OCI-LY3 (cell line): ENCODE data around the gene YPEL4.

Experiments
- H2AFZ ChIP-seq: fragments of 200-600, 300-600 bp; shearing (Covaris generic); 2 replicates; pipeline ENCODE4 v1.6.0; 2014; ENCODE audit warnings: antibody characterized with exemption, low read depth, low read length
- H3K27ac ChIP-seq: fragments of 200-600, 300-600 bp; sonication (generic); 2 replicates; pipeline ENCODE4 v1.5.1; 2014; ENCODE audit warnings: mild to moderate bottlenecking, low read length, moderate library complexity, mixed read lengths
- H3K27me3 ChIP-seq: fragments of 200-600, 300-600 bp; sonication (generic); 2 replicates; pipeline ENCODE4 v1.6.1; 2014; ENCODE audit warnings: low read depth, low read length, mixed read lengths
- H3K36me3 ChIP-seq: fragments of 200-600, 300-600 bp; sonication (generic); replicated peaks from 2 replicates; pipeline ENCODE3; 2014; ENCODE audit warnings: low read depth, low read length, mixed read lengths
- H3K4me1 ChIP-seq: fragments of 300-600, 200-600 bp; sonication (generic); 2 replicates; pipeline ENCODE4 v1.6.1; 2014; ENCODE audit warnings: low read length, mixed read lengths
- H3K4me2 ChIP-seq: fragments of 200-600, 300-600 bp; sonication (generic); 2 replicates; pipeline ENCODE4 v1.6.1; 2014; ENCODE audit warnings: low read length, mixed read lengths
- H3K4me3 ChIP-seq: fragments of 300-600, 200-600 bp; sonication (generic); 2 replicates; pipeline ENCODE4 v1.5.1; 2014; ENCODE audit warnings: antibody characterized with exemption, mild to moderate bottlenecking, low read length, moderate library complexity
- H3K79me2 ChIP-seq: fragments of 300-600, 200-600 bp; shearing (Covaris generic); 2 replicates; pipeline ENCODE4 v1.6.1; 2014; ENCODE audit warnings: mild to moderate bottlenecking, low read length, mixed read lengths
- H3K9ac ChIP-seq: fragments of 300-600, 200-600 bp; shearing (Covaris generic); 2 replicates; pipeline ENCODE4 v1.6.0; 2014; ENCODE audit warnings: mild to moderate bottlenecking, low read length, moderate library complexity
- H3K9me3 ChIP-seq: fragments of 200-600, 300-600 bp; shearing (Covaris generic); 2 replicates; pipeline ENCODE4 v1.6.1; 2014; ENCODE audit warnings: low read length, mixed read lengths; ENCODE audit not compliant: insufficient read depth
- H4K20me1 ChIP-seq: fragments of 200-600, 300-600 bp; sonication (generic); 2 replicates; pipeline ENCODE4 v1.6.1; 2016; ENCODE audit warnings: low read length, mixed read lengths; ENCODE audit not compliant: insufficient read depth
- CTCF ChIP-seq: fragments of 200-600, 300-600 bp; sonication (generic); IDR thresholded peaks from 2 replicates; pipeline ENCODE4 v1.5.1; 2014; ENCODE audit warnings: antibody characterized with exemption, low read length, low read depth
- EZH2phosphoT487 ChIP-seq: fragments of 200-600 bp; shearing (Covaris generic); IDR thresholded peaks from 2 replicates; pipeline ENCODE4 v1.6.1; 2018; ENCODE audit warnings: antibody characterized with exemption, mixed run types, low read depth

The YPEL4 gene

DNA sequence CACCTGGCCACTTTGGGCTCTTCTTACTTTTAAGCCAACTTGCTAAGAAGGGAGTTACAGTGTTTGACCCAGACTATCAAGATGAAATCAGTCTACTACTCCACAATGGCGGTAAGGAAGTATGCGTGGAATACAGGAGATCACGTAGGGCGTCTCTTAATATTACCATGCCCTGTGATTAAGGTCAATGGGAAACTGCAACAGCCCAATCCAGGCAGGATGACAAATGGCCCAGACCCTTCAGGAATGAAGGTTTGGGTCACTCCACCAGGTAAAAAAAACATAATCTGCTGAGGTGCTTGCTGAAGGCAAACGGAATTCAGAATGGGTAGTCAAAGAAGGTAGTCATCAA, 1.0 kb upstream of the YPEL4 start:
- Histone ChIP-seq H3K27ac (no peak overlapping the region), H3K36me3 (no peaks in the 10 kb centered on the region), H3K4me1 (peaks cover 21% of the 10 kb centered on the region), H3K79me2 (no peaks in the 10 kb centered on the region), H3K9ac (no peak overlapping the region), H3K4me3 (no peak overlapping the region), H4K20me1 (no peaks in the 10 kb centered on the region), H3K27me3 (peaks cover 29% of the 10 kb centered on the region), H3K9me3 (no peaks in the 10 kb centered on the region), H2AFZ (no peak overlapping the region), H3K4me2 (no peak overlapping the region)
- no peak for TF ChIP-seq EZH2phosphoT487
- no peak for TF ChIP-seq CTCF

DNA sequence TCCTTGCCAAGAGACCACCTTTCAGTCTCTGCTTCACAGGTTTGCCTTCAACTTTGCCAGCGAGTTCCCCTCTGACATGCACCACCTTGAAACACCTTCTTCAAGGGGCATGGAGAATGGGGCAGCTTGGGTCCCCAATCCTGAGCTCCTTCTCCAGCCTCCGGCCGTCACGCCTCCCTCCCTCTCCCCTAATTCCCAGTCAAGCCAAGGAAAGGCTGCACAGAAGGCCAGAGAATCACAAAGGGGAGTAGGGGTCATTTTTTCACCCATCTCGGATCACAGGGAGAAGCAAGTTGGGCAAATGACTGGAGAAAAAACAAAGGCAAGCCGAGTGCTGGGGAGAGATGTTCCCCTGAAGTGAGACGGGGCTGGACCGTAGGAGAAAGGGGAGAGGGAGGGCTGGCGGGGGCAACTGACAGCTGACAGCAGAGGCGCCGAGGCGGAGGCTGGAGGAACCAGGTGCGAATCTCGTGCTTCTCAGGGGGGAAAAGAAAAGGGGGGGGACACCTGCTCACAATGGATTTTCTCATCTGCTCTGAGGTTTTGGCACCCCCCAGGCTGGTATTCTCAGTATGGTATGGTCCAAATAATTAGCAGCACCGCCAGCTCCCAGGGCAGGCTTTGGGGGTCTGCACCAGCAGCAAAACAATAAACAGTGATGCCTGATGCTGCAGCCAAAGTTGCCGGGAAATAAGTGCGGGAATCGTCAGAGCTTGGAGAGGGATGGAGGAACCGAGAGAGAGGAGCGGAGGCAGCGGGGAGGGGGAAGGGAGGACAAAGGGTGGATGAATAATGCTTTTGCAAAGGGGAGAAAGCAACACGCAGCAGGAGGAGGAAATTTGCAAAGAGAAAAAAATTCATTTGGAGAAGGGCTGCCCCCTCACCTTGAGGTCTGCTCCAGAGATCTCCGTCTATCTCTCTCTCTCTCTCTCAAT, 644 bp downstream of the YPEL4 start:
- H4K20me1 ChIP-seq: no peaks in the 10 kb centered on the region
- H3K27ac ChIP-seq: no peak overlapping the region
- peak overlapping the region; percentile 72; the same call in 1 of the 2 replicates for H2AFZ ChIP-seq
- H3K9me3 ChIP-seq: no peaks in the 10 kb centered on the region
- peaks cover 34% of the 10 kb centered on the region for H3K4me1 ChIP-seq
- H3K79me2 ChIP-seq: no peaks in the 10 kb centered on the region
- H3K4me2 ChIP-seq: peak overlapping the region; percentile 100
- no peak for TF ChIP-seq EZH2phosphoT487
- no peak for TF ChIP-seq CTCF
- peak overlapping the region; percentile 82 for H3K4me3 ChIP-seq
- no peaks in the 10 kb centered on the region for H3K36me3 ChIP-seq
- peak overlapping the region; percentile 46 for H3K9ac ChIP-seq
- peaks cover 29% of the 10 kb centered on the region for H3K27me3 ChIP-seq

DNA sequence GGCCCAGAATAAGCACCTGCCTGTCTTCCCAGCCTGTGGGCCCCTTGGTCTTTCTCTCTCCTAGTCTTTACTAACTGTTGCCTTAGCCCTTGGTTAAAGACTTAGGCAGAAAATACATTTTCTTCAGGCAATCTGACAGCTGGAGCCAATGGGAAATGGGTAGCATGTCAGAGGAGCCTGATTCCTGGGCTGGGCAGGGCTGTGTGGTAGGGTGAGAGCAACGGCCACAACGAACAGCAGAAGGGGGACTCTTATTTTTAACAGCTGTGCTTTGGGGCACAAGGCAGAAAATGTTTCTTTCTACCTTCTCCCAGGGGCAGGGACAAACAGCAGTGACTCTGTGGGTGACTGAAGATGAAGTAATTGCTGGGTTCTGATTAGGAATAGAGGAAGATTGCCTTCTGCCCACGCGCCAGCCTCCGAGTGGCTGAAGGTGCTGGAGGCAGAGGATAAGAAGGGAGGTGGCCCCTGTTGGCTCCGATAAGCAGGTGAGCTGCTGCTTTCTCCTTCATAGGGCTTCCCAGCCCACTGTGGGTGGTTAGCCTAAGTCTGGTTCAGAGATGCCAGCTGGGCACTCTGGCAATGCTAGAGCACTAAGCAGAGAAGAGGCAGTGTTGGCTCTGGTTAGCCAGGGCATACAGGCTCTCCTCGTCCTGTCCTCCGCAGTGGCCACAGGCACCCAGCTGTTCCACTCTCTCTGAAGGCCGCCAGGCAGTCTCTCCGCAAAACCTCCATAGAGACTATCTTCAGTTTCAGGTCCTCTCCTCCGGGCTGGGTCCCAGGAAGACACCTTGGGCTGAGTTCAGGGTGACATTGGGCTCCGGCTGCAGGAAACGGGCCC, 1.5 kb downstream of the YPEL4 start:
- Histone ChIP-seq H2AFZ (no peak overlapping the region), H3K9ac (0 out of 2 replicates have a peak overlapping the region, but pooled peaks have one; percentile 46), H3K4me2 (peak overlapping the region; percentile 100)

More for the DNA sequence above, 1.5 kb downstream of the YPEL4 start:
- Histone ChIP-seq H4K20me1 (no peaks in the 10 kb centered on the region), H3K4me1 (peaks cover 34% of the 10 kb centered on the region), H3K27ac (no peak overlapping the region), H3K36me3 (no peaks in the 10 kb centered on the region), H3K9me3 (no peaks in the 10 kb centered on the region), H3K4me3 (peak overlapping the region; percentile 82), H3K27me3 (peaks cover 32% of the 10 kb centered on the region), H3K79me2 (no peaks in the 10 kb centered on the region)
- no peak for TF ChIP-seq CTCF
- TF ChIP-seq EZH2phosphoT487: no peak
